ENCODE data around the gene SGSM1.

- no peak for TF ChIP-seq CTCF (IDR thresholded peaks at IDR 0.05 in 8 of 11, conservative IDR thresholded peaks at IDR 0.05 in 3 of 11)
- TF ChIP-seq POLR2A (IDR thresholded peaks at IDR 0.05) = no peak
- peak in 2 of 3 donors; percentile 39 to 50 for TF ChIP-seq POLR2AphosphoS5 (IDR thresholded peaks at IDR 0.05)
These were observed 163.7 kb downstream of the SGSM1 start for GRCh38 chr22:24969560-24970301.
